GM21619 (cell line): ENCODE data around the gene LRRFIP1.

Experiments used
- ATAC-seq: cut with Tn5 transposase; IDR thresholded peaks from one replicate; pipeline ENCODE4 v1.9.1; 2021; ENCODE audit not compliant: unreplicated experiment

The LRRFIP1 gene

DNA sequence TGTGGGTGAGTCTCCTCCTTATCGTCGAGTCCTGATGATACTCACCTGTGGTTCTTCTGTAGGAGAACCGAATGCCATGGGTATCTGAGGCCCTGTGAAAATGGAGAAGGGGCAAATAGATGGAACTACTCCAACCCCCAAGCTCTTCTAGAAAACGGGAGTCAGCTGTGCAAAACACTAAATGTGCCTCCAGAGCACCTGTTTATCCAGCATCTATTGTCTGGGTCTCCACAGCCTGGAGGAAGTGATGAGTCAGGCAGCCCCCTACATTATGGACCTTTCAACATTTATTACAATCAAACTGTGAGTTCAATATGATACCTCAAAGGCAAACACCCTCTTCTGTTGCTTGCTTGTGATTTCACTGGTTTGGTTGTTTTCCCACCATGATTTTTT is 9.8 kb upstream of the LRRFIP1 start:
- no peak for ATAC-seq

DNA sequence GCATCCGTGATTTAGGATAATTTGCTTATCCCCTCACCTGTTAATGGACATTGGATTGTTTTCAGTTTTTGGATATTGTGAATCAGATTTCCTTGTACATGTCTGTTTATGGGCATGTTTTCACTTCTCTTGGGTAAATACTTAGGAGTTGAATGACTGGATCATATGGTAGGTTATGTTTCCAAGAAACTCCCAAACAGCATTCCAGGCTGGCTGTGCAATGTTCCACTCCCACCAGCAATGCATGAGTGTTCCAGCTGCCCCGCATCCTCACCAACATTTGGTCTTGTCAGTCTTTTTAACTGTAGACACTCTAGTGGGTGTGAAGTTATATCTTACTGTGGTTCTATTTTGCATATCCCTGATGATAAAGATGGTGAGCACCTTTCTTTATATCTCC is 8.9 kb upstream of the LRRFIP1 start:
- no peak for ATAC-seq

DNA sequence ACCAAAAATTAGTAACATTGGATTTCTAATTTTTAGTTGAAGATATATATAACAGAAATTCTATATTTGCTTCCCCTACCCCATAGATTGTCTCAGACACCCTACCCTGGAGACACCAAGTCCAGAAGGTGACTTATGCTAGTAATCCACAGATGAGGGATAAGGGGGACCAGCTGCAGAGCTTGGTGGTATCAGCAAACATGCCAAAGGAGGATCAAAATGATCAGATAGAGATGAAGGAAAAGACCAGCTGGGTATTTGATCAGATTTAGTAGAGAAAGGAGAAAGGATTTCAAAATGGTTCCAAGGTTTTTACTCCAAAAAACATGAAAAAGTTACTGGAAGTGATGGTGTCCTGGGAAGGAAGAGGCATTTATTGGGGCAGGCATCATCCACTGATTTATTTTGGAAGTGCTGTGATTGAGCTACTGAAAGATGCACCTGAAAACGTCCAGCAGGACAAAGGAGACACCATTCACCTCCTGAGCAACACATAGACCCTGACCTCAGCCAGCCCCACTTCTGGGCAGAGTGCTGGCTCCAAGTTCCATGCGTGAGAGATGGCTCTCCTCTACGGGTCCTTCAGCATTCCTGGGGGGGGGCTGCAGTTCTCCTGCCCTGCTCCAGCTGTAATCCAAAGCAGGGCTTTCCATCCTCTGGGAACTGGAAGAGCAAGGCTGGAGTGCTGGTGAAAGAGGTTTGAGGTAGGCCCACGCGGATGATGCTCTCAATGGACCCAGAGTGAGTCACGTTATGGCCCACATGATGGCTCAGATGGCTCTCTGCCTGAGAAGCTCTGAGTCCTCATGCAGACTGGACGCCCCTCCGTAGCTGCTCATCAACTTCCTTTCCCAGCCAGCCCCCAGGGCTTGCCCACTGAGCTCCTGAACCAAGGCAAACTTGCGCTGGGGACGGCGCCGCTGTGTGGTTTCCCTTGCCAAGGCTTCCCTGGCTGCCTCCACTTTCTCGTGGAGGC is 3.7 kb upstream of the LRRFIP1 start:
- ATAC-seq: no peak

DNA sequence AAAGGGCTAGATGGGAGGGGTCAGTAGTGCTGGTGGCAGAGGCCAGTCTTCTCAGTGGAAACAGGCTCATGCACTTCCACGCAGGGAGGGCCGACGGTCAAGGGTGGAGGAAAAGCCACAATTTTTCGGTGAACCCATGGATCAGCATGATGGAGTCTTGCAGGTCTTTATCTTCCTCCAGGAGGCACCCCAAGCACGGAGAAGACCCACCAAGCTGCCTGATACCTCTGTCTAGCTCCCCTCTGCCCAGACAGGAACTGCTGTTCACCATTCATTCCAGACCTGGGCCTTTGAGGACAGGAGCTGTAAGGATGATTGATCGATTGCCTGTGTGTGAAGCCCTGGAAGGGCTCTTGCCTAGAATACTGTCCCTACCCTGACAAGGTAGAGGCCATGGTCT is 2.8 kb upstream of the LRRFIP1 start:
- ATAC-seq: no peak

DNA sequence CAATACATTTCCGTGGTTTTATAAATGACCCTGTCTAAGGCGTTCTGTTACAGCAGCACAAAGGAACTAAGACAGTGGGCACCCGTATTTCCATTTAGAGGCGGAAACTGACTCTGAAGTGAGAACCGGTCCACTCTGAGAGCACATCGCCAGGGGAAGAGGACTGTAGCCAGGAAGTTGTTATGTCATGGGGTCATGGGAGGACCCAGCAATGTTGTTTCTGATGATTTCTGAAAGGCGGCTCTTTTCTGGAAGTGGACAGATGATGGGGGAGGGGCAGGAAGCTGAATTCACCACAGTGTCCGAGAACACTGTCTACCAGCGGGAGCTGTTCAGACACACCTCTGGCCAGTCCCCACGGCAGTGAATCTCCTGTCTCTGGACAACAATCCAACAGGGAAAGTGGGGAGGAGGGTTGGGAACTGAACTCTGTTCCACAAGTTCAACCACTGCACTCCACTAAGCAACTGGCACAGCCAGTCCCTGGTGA is 2.1 kb upstream of the LRRFIP1 start:
- ATAC-seq: no peak

DNA sequence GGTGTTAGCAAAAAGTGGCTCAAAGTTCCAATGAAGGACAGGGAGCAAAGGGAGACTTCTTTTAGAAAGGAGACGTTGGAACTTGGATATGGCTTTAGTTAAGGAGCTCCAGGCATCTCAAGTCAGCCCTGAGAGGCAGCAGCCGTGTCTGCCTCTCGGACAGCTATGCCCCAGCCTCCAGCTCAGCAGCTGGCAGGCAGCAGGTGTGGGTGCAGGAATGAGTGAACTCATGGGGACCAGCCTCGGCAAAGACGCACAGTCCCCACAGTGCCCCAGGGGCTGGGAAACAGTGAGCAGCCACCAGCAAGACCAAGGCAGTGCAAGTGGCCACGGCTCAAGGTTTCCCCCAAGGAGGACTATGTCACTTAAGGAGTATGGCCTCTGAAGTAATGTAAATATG is 1.6 kb upstream of the LRRFIP1 start:
- no peak for ATAC-seq

DNA sequence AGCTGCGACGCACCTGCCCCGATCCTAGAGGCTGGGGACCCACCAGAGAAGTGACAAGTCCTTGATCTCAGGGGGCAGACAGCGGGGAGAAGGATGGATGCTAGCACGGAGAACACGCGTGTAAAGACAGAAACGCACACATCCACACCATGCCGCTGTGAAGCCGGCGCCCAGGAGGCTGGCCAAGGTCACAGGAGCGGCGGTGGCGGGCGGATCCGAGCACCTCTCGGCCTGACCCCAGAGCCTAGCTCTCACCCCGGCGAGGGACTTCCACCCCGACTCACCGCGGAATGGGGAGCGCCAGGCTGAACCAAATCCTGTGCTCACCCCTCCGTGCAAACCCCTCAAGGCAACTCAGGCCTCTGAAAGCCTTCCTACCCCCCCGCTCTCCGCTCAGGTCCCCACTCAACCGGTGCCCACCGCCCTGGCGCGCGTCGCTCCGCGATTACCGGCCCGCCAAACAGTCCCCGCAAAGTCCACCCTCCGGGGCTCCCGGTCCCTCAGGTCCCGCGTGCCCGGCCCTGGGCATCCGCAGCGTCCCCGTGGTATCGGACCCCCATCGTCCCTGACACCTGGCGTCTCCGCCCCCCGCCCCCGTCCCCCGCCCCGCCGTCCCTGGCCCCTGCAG is 460 bp upstream of the LRRFIP1 start:
- no peak for ATAC-seq

DNA sequence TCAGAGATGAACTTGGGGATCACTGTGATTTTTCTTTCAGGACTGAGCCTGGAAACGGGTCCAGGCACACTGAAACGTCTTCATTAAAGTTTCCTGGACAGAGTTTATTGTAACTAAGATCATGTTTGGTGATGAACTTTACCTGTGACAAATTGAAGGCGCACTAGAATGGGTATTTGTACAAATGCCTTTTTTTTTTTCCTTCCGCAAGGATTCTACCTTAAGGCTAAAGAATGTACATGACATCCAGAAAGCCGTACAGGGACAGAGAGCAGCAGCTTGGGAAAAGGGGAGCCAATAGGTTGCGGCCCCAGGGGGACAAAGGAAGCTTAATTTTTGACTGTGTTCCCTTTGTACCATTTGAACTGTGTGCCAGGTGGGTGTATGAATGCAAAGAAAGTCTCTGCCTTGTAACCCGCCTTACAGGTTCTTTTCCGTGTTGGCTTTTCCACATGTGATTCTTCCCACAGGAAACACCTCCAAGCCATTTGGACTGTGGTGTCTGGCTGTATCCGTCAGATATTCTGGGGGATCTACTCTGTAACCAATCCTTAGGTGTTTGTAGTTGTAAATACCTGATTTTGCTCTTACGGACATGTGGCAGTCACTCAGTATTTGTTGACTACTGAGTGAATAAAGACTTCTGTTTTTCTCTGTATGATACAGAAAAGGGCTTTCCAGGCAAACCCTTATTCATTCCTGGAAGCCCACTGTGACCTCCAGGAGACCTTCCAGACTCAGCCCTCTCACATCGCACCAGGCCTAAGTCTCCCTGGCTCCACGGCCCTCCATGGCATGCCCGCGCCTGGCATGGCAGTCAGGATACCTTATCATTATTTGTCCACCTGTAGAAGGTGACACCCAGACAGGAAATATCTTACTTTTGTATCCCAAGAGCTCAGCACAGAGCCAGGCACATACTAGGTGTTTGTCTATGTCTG is 1.1 kb downstream of the LRRFIP1 start:
- no peak for ATAC-seq

DNA sequence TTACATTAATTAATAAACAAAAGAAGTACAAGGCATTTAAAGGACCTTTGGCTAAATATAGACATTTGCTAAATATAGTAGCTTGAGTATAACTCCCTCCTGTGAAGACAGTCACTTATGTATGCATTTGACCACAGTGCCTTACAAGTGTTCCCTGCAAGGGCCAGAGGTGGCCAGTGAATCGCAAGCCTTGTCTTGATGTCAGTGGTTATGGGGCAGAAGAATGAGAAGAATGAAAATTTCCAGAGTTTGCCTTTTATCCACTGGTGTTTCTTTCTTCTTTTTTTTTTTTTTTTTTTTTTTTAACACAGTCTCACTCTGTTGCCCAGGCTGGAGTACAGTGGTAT is 1.8 kb downstream of the LRRFIP1 start:
- ATAC-seq: no peak

DNA sequence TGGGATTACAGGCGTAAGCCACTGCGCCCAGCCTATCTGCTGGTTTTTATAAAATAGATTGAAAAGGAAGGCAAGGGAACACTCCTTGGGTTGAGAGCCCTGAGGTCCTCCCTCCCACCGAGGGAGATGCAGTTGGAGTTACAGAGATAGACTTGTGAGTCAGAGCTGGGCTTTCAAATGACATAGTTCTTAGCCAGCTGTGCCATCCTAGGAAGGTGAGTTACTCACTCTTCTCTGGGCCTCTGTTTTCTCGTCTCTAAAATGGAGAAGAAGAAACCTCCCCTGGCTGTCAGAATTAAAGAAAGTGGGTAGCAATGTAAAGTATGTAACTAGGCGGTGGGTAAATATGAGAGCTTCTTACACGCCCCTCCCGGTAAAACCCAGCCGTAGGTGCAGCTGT is 2.4 kb downstream of the LRRFIP1 start:
- no peak for ATAC-seq

DNA sequence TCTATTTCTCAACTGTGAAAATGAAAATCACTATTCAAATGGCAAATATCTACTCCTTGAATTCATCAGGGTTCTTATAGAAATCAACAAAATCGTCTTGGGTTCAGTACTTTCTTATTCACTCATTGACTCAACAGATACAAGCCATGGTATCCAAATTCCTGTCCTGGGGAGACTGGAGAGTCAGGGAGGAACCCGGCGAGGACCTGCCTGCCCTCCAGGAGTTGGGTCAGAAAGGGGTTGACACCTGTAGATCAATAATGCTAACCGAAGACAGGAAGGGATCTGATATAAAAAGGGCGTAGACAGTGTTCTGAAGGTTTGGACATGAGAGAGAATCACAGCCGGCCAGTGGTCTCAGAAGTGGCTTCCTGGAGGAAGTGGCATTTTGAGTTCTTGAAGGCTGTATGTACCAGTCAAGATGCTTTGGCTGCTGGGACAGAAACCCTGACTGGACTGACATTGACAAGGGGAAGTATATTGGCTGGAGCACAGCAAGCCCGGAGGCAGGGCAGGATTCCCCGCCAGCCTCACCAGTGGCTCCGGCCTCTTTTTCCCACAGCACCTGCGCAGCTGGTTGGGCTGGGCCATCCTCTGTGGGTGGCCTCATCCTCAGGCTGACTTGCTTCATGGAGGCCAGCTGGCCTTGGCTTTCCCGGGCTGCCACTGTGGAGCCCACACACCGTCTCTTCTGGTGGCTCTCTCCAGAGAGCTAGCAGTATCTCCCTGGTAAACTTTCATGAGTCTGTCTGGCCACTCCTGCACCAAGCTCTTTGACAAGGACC is 3.0 kb downstream of the LRRFIP1 start:
- ATAC-seq: no peak

DNA sequence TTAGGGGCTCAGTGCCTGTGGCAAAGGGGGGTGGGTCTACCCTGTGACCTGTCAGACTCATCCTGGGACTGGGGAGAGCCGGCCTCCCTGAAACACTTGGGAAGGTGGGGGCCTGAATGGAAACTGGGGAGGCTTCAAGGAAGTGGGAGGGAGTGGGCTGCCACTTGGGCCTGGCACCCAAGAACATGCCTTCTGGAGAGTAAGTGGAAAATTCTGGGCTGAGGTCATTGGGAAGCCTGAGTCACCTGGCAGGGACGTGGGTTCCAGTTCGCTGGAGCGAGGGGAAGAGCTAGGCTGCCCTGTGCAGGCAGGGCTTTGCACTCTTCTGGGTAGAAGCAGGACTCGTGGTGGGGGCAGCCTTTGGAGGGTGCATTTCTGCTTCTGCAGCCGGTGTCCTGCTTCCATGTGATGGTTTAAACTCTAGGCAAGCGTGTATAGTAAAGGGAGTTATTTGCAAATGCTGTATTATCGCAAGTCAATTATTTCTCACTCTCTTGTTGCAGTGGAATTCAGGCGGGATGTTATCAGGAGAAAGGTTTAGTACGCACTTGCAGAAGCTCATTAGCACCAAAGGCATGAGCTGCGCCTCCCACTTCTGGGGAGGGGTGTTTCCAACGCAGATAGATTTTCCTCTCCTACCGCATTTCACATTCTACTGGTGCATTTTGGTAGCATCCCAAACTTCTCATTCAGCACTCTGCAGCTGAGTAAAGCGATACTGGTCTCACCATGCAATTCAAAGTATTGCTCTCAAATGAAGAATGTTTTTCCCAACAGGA is 3.8 kb downstream of the LRRFIP1 start:
- ATAC-seq: no peak

DNA sequence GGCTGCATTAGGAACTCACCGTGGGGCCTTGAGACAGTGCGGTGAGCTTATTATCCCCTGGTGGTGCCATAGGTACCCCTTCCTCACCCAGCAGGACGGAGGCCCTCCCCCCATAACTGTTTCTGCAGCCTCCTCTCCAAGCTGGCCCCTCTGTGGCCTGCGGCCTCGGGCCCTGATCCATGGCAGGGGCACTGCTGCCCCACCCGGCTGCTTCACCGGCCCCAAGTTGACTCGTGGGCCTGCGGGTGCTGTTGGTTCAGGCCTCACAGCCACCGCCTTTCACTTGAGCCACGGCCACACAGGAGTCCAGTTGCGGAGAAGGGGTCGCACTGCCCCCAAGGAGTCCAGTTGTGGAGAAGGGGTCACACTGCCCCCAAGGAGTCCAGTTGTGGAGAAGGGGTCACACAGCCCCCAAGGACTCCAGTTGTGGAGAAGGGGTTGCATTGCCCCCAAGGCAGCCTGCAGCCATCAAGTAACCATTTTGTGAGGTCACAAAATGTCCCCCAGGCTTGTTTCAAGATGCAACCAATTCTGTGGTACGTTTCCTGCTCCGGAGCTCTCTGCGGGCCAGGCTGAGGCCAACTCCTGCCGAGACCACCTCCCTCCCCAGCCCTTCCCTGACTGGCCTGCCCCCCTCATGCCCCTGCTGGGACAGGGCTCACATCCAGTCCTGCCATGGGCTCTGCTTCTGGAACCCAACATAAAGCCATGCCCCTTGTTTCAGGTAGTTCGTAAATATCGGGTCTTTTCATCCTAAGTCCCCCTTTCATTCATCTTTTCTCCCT is 4.6 kb downstream of the LRRFIP1 start:
- ATAC-seq: no peak

DNA sequence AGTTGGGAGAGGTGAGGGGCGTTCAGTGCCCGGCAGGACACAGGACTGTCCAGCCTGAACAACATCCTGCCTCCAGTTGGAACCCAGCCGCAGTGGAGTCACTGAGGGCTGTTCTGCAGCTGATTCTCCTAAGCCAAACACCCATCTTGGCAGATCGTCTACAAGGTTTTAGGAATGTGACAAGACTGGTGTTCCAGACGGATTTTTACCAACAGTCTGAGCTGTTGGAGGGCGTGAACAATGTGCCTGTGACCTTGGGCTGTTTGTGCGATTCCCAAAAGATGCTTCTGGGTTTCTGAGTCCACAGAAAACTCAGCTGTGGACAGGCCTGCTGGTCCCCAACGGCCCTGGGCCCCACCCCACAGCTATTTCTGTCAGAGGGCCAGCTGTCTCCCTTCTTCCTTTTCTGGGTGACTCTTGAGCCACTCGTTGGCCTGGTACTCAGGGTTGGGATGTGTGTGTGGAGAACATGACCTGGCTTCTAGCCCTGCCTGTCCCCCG is 5.7 kb downstream of the LRRFIP1 start:
- ATAC-seq: no peak

DNA sequence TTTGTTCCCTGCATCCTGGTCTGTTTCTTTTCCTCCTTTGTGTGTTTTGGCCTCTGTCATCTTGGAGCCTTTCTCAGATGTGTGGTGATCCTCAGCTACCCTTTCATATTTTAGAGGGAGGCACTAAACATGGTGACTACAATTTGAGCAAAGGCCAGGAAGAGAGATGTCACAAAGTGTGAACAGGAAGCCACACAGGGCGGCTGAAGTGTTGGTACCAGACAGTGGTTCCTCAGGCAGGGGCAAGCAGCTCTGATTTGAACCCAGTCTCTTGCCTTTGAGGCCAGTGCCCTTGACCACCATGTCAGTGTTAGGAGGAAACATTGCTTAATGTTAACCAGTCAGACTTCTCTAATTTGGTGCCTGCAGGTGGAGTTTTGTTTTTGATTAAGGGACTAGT is 9.2 kb downstream of the LRRFIP1 start:
- ATAC-seq: no peak

DNA sequence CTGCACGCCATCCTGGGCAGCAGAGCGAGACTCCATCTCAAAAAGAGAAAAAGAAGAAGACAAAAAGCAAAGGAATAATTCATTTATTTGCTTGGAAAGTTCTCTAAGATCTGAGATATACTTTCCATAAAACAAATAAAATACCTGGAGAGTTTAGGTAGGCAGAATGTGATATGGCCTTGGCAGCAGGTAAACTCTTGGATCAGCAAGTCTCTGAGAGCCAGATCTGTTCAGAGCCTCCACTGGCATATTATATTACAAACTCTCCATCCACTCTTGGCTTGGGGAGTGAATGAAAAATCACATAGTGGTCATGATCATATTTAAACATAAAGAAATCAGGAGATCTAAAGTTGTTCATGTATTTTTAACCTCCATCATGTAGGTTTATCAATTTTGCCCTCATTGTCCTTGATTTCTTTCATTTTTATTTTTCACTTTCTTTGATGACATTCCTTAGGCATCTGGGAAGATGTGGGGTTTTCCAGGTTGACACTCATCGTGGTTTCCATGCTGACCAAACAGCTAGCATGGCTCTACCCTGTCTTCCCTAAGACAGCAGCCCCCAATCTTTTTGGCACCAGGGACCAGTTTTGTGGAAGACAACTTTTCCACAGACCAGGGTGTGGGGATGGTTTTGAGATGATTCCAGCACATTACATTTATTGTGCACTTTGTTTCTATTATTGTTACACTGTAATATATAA is 10.2 kb downstream of the LRRFIP1 start:
- no peak for ATAC-seq

DNA sequence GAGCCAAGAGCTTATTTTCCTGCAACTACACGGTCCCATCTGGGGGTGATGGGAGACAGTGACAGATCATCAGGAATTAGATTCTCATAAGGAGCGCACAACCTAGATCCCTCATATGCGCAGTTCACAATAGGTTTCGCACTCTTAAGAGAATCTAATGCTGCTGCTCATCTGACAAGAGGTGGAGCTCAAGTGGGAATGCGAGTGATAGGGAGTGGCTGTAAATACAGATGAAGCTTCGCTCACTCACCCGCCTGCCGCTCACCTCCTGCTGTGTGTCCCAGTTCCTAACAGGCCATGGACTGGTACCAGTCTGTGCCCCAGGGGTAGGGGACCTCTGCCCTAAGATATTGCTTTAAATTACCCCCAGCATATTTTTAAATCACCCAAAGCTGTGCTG is 10.8 kb downstream of the LRRFIP1 start:
- no peak for ATAC-seq
